Measurements from ENCODE around the gene INSYN2B.

Gene INSYN2B

GRCh38 chr5:169997798-169998197 lies 17.5 kb upstream of the INSYN2B start:
- POLR2A ChIA-PET, result no interaction called here
- H3K4me3 ChIP-seq (ENCODE audit: low read depth, low read length), result no peak overlapping the region
- TF ChIP-seq CTCF (IDR thresholded peaks at IDR 0.05; ENCODE audit: insufficient read depth, low read length, missing control alignments), result no peak

DNA sequence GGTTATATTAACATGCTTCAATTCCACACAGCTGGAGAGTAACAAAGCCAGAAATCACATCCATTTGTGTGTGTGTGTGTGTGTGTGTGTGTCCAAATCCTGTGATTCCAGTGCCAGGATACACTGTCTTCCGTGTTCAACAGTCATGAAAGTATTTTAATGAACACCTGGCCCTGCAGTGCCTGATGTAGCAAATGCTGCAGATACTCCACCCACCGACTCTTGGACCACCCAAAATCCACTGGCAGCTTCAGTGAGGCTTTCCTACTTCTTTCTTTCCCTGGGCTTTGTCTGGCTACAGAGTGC lies 13.1 kb upstream of the INSYN2B start:
- no peak for DNase-seq (ENCODE audit: low read depth, low spot score)
- TF ChIP-seq CTCF (IDR thresholded peaks at IDR 0.05; ENCODE audit: insufficient read depth, low read length, missing control alignments), result no peak
- POLR2A ChIA-PET, result no interaction called here
- CTCF ChIA-PET, result interaction anchor here (0.5 kb wide), 1 partner anchor 90 kb away, joined by 3 read pairs; no protein-coding TSS in a partner anchor
- no peak overlapping the region for H3K4me3 ChIP-seq (ENCODE audit: low read depth, low read length)

More at GRCh38 chr5:169997798-169998197, 17.5 kb upstream of the INSYN2B start:
- CTCF ChIA-PET, result interaction anchor here (2.5 kb wide), 1 partner anchor 17 kb away, joined by 12 read pairs; the partner anchor contains the start of gene INSYN2B
- DNase-seq (ENCODE audit: low read depth, low spot score), result no peak

DNA sequence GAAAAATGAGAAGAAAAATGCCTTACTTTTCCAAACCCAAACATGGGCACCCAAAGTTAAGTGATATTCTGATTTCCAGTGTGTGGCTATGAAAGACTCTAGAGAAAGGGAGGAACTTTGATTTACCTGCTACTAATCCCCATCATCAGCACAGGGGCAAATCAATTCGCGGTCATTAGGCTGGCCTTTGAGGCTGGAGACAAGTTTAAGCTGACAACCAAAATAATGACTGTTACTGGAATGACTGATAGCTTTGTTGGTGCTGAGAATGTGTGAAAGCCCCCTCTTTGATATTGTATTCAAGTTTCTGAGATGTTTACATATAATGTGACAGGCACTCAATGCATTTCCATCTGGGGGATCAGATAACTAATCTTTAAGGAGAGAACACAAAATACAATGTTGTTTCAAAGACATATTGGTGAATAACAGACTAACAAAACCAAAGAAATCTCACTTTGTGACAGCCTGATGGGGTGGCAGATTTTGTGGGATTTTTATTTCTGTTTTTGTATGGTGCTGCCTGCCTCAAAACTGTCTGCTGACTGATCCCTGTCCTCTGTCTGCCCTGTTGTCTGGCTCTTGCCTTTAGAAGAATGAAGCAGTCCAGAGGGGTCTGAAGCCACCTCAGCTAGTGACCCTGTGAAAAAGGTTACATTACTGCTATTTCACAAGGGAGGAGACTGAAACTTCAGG lies 12.6 kb upstream of the INSYN2B start:
- no peak overlapping the region for H3K4me3 ChIP-seq (ENCODE audit: low read depth, low read length)
- no peak for DNase-seq (ENCODE audit: low read depth, low spot score)
- CTCF ChIA-PET, result no interaction called here
- POLR2A ChIA-PET, result no interaction called here
- no peak for TF ChIP-seq CTCF (IDR thresholded peaks at IDR 0.05; ENCODE audit: insufficient read depth, low read length, missing control alignments)

DNA sequence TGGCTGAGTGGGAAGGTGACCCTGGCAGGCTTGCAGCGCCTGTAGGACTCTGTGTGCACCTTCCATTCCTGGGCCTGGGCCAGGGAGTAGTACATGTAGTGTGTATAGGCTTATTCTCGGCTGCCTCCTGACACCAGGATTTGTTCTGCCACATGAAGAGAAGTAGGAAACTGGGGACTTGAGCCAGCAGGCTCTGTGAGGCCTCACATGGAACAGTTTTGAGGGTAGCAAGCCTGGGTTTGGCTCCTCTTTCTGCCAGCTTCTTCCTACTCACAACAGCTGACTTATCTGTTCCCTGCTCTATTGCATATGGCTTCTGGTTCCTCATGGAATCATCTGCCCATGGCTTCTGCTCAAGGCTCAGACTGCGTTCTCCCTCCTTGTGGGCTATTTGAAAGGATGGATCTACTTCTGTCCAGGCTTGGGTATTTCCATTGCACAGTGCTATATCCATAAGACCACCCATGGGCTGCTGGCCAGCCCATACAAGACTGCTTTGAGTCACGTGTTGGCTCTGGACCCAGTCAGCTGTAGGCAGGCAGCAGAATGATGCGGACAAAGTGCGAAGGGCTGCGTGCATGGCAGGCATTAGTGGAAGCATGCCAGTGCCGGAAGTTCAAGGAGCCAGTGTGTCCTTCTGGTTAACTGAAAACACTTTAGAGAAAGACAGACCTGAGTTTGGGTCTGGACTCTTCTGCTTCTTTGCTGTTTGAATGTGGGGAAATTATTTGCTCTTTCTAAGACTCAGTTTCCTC lies 11.0 kb upstream of the INSYN2B start:
- CTCF ChIA-PET, result interaction anchor here (0.9 kb wide), 1 partner anchor 294 kb away, joined by 3 read pairs; no protein-coding TSS in a partner anchor
- TF ChIP-seq CTCF (IDR thresholded peaks at IDR 0.05; ENCODE audit: insufficient read depth, low read length, missing control alignments), result no peak
- H3K4me3 ChIP-seq (ENCODE audit: low read depth, low read length), result no peak overlapping the region
- POLR2A ChIA-PET, result no interaction called here
- DNase-seq (ENCODE audit: low read depth, low spot score), result no peak

- no peak for TF ChIP-seq CTCF (IDR thresholded peaks at IDR 0.05; ENCODE audit: insufficient read depth, low read length, missing control alignments)
- ChIA-PET CTCF (interaction anchor here (0.9 kb wide), 1 partner anchor 288 kb away, joined by 4 read pairs; no protein-coding TSS in a partner anchor), POLR2A (no interaction called here)
- no peak for DNase-seq (ENCODE audit: low read depth, low spot score)
- H3K4me3 ChIP-seq (ENCODE audit: low read depth, low read length), result no peak overlapping the region
These were observed 9.1 kb upstream of the INSYN2B start for GRCh38 chr5:169989365-169989764.

GRCh38 chr5:169988947-169989346 lies 8.7 kb upstream of the INSYN2B start:
- TF ChIP-seq CTCF (IDR thresholded peaks at IDR 0.05; ENCODE audit: insufficient read depth, low read length, missing control alignments), result no peak
- CTCF ChIA-PET, result interaction anchor here (0.9 kb wide), 1 partner anchor 287 kb away, joined by 4 read pairs; no protein-coding TSS in a partner anchor
- POLR2A ChIA-PET, result no interaction called here

More at GRCh38 chr5:169988947-169989346, 8.7 kb upstream of the INSYN2B start:
- DNase-seq (ENCODE audit: low read depth, low spot score), result no peak
- no peak overlapping the region for H3K4me3 ChIP-seq (ENCODE audit: low read depth, low read length)
